ENCODE measurements around the gene AMACR. TPM values are rescaled to one million over a fixed set of nuclear protein-coding genes. Genes with fewer than 3 reads are reported as not detected.
"Not testable (repeated sequence)": the region's sequence is repeated elsewhere in the genome, so short reads cannot be mapped to it uniquely, and the experiment has no call there.

The AMACR gene
- total RNA-seq, 1 donor from 2014 or later: 9.0 TPM

DNA sequence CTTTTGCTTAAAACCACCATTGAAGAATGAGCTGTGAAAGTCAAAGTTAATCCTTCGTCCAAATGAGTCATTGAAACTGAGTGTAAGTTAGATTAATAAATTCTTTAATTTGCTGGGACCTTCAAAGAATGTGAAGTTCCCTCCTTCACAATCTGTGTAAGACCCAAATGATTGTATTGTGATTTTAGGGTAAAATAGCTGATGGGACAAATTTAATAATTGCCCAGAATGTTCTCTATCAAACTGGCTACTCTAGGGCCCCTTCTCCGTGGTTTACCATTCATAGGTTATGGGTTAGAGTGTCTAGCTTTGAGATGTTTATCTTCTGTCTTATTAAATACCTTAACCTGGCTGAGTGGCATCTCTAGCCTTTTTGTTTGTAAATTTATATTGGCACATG, 23.3 kb upstream of the AMACR start:
- Mint-ChIP-seq H3K27ac (ENCODE audit: unreplicated experiment) (no peak overlapping the region), H3K36me3 (ENCODE audit: unreplicated experiment) (peaks cover 5% of the 10 kb centered on the region), H3K4me1 (ENCODE audit: low read depth, unreplicated experiment) (peaks cover 2% of the 10 kb centered on the region), H3K9me3 (ENCODE audit: unreplicated experiment) (peaks cover 5% of the 10 kb centered on the region), H3K27me3 (ENCODE audit: unreplicated experiment) (peaks cover 2% of the 10 kb centered on the region), H3K4me3 (ENCODE audit: unreplicated experiment) (no peak overlapping the region)
- DNase-seq: no peak
- TF ChIP-seq, protein P1, sequence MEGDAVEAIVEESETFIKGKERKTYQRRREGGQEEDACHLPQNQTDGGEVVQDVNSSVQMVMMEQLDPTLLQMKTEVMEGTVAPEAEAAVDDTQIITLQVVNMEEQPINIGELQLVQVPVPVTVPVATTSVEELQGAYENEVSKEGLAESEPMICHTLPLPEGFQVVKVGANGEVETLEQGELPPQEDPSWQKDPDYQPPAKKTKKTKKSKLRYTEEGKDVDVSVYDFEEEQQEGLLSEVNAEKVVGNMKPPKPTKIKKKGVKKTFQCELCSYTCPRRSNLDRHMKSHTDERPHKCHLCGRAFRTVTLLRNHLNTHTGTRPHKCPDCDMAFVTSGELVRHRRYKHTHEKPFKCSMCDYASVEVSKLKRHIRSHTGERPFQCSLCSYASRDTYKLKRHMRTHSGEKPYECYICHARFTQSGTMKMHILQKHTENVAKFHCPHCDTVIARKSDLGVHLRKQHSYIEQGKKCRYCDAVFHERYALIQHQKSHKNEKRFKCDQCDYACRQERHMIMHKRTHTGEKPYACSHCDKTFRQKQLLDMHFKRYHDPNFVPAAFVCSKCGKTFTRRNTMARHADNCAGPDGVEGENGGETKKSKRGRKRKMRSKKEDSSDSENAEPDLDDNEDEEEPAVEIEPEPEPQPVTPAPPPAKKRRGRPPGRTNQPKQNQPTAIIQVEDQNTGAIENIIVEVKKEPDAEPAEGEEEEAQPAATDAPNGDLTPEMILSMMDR (IDR thresholded peaks at IDR 0.05; ENCODE audit: partially characterized antibody, unreplicated experiment): no peak

DNA sequence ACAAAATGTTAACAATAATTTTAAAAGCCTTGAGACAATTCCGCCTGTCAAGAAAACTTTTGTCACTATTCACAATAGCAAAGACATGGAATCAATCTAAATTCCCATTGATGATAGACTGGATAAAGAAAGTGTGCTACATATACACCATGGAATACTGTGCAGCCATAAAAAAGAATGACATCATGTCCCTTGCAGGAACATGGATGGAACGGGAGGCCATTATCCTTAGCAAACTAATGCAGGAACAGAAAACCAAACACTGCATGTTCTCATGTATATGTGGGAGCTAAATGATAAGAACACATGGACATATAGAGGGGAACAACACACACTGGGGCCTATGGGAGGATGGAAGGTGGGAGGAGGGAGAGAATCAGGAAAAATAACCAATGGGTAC, 22.7 kb upstream of the AMACR start:
- H3K9me3 Mint-ChIP-seq (ENCODE audit: unreplicated experiment); H3K4me1 Mint-ChIP-seq (ENCODE audit: low read depth, unreplicated experiment); DNase-seq; H3K36me3 Mint-ChIP-seq (ENCODE audit: unreplicated experiment); H3K27ac Mint-ChIP-seq (ENCODE audit: unreplicated experiment); H3K27me3 Mint-ChIP-seq (ENCODE audit: unreplicated experiment); H3K4me3 Mint-ChIP-seq (ENCODE audit: unreplicated experiment): not testable (repeated sequence)

DNA sequence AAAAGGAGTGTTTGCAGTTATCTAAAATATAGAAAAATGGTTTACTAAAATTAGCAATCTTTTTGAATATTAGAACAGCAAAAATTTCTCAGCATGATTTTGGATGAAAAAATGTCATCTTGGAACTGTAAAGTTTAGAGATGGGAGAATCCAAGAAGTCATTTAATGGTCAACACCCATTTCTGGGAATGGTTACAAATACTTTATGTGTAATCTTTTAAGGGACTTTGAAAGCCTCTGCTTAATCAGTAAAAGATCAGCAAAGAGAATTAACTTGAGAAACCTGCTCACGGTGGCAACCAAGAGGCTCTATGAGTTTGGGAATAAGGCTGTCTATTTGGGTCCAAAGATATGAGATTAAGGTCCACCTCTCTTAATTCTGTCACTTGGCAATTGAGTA, 22.2 kb upstream of the AMACR start:
- DNase-seq: no peak
- Mint-ChIP-seq H3K27ac (ENCODE audit: unreplicated experiment) (no peak overlapping the region), H3K4me3 (ENCODE audit: unreplicated experiment) (no peak overlapping the region), H3K9me3 (ENCODE audit: unreplicated experiment) (peaks cover 5% of the 10 kb centered on the region), H3K27me3 (ENCODE audit: unreplicated experiment) (peaks cover 3% of the 10 kb centered on the region), H3K36me3 (ENCODE audit: unreplicated experiment) (peaks cover 5% of the 10 kb centered on the region), H3K4me1 (ENCODE audit: low read depth, unreplicated experiment) (peaks cover 11% of the 10 kb centered on the region)
- TF ChIP-seq, protein P1 (IDR thresholded peaks at IDR 0.05; ENCODE audit: partially characterized antibody, unreplicated experiment): no peak

DNA sequence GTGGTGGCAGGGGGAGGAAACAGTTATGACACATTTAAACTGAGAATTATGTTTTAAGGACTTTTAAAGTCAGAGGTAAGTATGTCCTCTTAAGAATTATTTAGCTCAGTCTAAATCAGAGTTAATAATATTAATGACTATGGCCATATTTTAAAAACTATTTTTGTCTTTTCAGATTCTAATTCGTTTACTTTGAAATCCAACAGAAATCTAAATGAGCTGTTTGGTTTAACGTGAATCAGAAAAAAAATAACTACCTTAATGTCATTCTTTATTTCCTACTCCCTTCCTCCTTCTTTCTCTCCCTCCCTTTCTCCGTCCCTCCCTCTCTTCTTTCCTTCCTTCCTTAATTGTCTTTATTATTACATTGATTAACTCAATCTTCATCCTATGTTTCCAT, 20.5 kb upstream of the AMACR start:
- no peak for DNase-seq
- TF ChIP-seq, protein P1 (IDR thresholded peaks at IDR 0.05; ENCODE audit: partially characterized antibody, unreplicated experiment): no peak
- peaks cover 2% of the 10 kb centered on the region for H3K9me3 Mint-ChIP-seq (ENCODE audit: unreplicated experiment)
- H3K4me1 Mint-ChIP-seq (ENCODE audit: low read depth, unreplicated experiment): peaks cover 11% of the 10 kb centered on the region
- peaks cover 3% of the 10 kb centered on the region for H3K27me3 Mint-ChIP-seq (ENCODE audit: unreplicated experiment)
- H3K27ac Mint-ChIP-seq (ENCODE audit: unreplicated experiment): no peak overlapping the region
- H3K4me3 Mint-ChIP-seq (ENCODE audit: unreplicated experiment): no peak overlapping the region
- peaks cover 4% of the 10 kb centered on the region for H3K36me3 Mint-ChIP-seq (ENCODE audit: unreplicated experiment)

DNA sequence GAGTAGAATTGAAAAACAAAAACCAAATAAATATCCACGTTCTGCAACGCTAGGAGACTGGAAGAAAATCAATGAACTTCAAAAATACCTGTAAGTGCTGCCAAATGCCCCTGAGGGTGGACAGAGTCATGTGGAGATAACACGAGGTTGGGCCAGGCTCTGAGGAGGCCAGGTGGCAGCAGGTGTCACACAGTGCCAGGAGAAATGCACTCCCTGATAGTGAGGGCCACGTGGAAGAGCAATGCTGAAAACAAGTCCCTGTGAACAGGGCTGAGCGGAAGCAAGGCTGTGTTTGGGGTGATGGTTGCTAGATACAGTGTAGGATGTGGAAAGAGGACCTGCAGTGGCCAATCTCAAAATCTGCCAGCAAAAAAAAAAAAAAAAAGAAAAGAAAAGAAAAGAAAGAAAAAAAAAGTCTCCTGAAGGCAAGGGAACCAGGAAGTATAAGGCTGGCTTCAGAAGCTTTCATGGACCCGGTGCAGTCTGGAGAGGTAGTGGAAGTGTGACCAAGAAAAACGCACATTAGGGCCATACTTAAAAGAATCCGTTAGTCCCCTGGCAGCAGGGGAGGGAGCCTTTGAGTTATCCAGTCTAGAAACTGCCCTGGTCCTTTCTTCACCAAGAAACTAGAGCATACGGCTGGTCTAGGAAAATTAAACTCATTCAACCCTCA, 18.4 kb upstream of the AMACR start:
- Mint-ChIP-seq H3K27me3 (ENCODE audit: unreplicated experiment) (peaks cover 3% of the 10 kb centered on the region), H3K4me3 (ENCODE audit: unreplicated experiment) (peak overlapping the region; percentile 63), H3K27ac (ENCODE audit: unreplicated experiment) (no peak overlapping the region), H3K4me1 (ENCODE audit: low read depth, unreplicated experiment) (peaks cover 11% of the 10 kb centered on the region), H3K9me3 (ENCODE audit: unreplicated experiment) (peaks cover 4% of the 10 kb centered on the region), H3K36me3 (ENCODE audit: unreplicated experiment) (no peaks in the 10 kb centered on the region)
- TF ChIP-seq, protein P1 (IDR thresholded peaks at IDR 0.05; ENCODE audit: partially characterized antibody, unreplicated experiment): no peak
- DNase-seq: no peak

Measured in glutamatergic neuron (in vitro differentiated cells).